ENCODE measurements around the gene MRAP2. TPM values are rescaled to one million over a fixed set of nuclear protein-coding genes. Genes with fewer than 3 reads are reported as not detected.
"Not testable (repeated sequence)": the region's sequence is repeated elsewhere in the genome, so short reads cannot be mapped to it uniquely, and the experiment has no call there.

Gene MRAP2
- polyA plus RNA-seq, 4 donors: 0.67 to 6.9 (median 1.5) TPM

- Histone ChIP-seq H3K27ac (ENCODE audit: low read depth in 1 of 3, low read length in 2 of 3) (no peak overlapping the region), H3K4me3 (ENCODE audit: low read depth in 1 of 3, low read length in 3 of 3) (no peak overlapping the region), H3K9me3 (ENCODE audit: control insufficient read depth in 2 of 2, insufficient read depth in 1 of 2, low read depth in 1 of 2, low read length in 1 of 2) (no peaks in the 10 kb centered on the region), H3K27me3 (ENCODE audit: control insufficient read depth in 3 of 3, insufficient read depth in 3 of 3, low read length in 3 of 3) (no peaks in the 10 kb centered on the region), H3K4me1 (ENCODE audit: control insufficient read depth in 3 of 3, insufficient read depth in 2 of 3, low read depth in 1 of 3, low read length in 2 of 3) (no peaks in the 10 kb centered on the region), H3K36me3 (ENCODE audit: control insufficient read depth in 3 of 3, insufficient read depth in 2 of 3, low read depth in 1 of 3, low read length in 3 of 3) (no peaks in the 10 kb centered on the region)
- no peak for DNase-seq
- 84 to 92% (median 89%) methylated on average over 2 of the region's 2 CpGs for WGBS, 3 donors
- no peak for FAIRE-seq
Measured at GRCh38 chr6:84059082-84059481, 25.5 kb downstream of the MRAP2 start.

DNA sequence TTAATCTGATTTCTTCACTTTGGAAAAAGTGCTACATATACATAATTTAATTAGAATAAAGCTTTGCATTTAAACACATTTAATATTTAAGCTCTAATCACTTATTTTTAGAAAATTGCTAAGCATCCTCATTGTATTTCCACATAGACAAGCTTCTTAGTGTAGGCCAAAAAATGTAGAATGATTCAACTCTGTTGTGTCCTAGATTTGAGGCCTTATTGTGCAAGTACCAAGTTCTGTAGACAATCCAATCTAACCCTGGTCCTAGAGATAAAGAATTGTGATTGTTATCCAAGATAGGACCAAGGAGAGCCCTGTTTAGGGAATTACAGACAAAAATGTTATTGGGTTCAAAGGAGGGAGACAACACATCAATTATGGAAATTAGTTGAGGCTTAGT, 27.6 kb downstream of the MRAP2 start:
- H3K9me3 ChIP-seq (ENCODE audit: control insufficient read depth in 2 of 2, insufficient read depth in 1 of 2, low read depth in 1 of 2, low read length in 1 of 2): no peaks in the 10 kb centered on the region
- no peaks in the 10 kb centered on the region for H3K4me1 ChIP-seq (ENCODE audit: control insufficient read depth in 3 of 3, insufficient read depth in 2 of 3, low read depth in 1 of 3, low read length in 2 of 3)
- H3K4me3 ChIP-seq (ENCODE audit: low read depth in 1 of 3, low read length in 3 of 3): no peak overlapping the region
- no peaks in the 10 kb centered on the region for H3K27me3 ChIP-seq (ENCODE audit: control insufficient read depth in 3 of 3, insufficient read depth in 3 of 3, low read length in 3 of 3)
- FAIRE-seq (no peak), DNase-seq (no peak)
- no peak overlapping the region for H3K27ac ChIP-seq (ENCODE audit: low read depth in 1 of 3, low read length in 2 of 3)
- H3K36me3 ChIP-seq (ENCODE audit: control insufficient read depth in 3 of 3, insufficient read depth in 2 of 3, low read depth in 1 of 3, low read length in 3 of 3): no peaks in the 10 kb centered on the region

DNA sequence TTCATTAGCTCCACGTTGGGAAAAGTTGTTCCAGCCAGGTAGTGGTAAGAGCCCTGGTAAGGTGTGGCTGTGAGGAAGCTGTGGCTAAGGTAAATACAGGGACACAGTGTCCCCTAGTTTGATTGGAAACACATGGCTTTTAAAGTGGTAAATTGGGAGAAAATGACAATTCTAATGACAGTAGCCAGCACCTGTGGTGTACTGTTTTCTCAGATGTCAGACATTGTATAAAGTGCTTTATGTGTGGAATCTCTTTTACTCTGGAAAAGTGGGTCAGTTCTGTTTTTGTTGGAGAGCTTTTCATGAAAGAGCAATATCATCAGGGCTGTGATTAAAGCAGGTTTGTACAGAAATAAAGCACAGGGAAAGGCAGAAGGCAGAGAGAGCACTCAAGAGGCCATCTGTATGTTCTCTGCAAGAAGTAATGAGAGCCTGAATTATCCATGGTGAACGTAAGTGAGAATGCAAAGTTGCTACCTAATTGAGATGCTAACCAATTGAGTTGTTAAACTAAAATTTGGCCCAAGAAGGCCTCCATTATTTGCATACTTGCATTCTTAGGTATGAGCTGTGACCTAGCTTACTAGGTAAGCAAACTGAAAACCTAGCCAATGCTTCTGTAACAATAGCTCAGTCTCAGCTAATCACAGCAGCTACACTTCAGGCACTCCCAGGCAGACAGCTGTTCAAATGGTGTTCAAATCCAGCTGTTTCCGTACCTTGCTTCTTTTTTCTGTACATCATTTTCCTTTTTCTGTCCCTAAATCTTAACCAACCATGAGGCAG, 28.2 kb downstream of the MRAP2 start:
- H3K4me1 ChIP-seq (ENCODE audit: control insufficient read depth in 3 of 3, insufficient read depth in 2 of 3, low read depth in 1 of 3, low read length in 2 of 3): no peaks in the 10 kb centered on the region

GRCh38 chr6:84062519-84063154, 29.1 kb downstream of the MRAP2 start:
- DNase-seq: no peak
- H3K36me3 ChIP-seq (ENCODE audit: control insufficient read depth in 3 of 3, insufficient read depth in 2 of 3, low read depth in 1 of 3, low read length in 3 of 3): no peaks in the 10 kb centered on the region
- no peaks in the 10 kb centered on the region for H3K27me3 ChIP-seq (ENCODE audit: control insufficient read depth in 3 of 3, insufficient read depth in 3 of 3, low read length in 3 of 3)
- H3K27ac ChIP-seq (ENCODE audit: low read depth in 1 of 3, low read length in 2 of 3): no peak overlapping the region
- no peaks in the 10 kb centered on the region for H3K9me3 ChIP-seq (ENCODE audit: control insufficient read depth in 2 of 2, insufficient read depth in 1 of 2, low read depth in 1 of 2, low read length in 1 of 2)
- WGBS, 3 donors: 84 to 87% (median 85%) methylated on average over 6 of the region's 6 CpGs
- no peaks in the 10 kb centered on the region for H3K4me1 ChIP-seq (ENCODE audit: control insufficient read depth in 3 of 3, insufficient read depth in 2 of 3, low read depth in 1 of 3, low read length in 2 of 3)
- no peak overlapping the region for H3K4me3 ChIP-seq (ENCODE audit: low read depth in 1 of 3, low read length in 3 of 3)
- no peak for FAIRE-seq

More for the DNA sequence above, 28.2 kb downstream of the MRAP2 start:
- H3K9me3 ChIP-seq (ENCODE audit: control insufficient read depth in 2 of 2, insufficient read depth in 1 of 2, low read depth in 1 of 2, low read length in 1 of 2): no peaks in the 10 kb centered on the region
- no peaks in the 10 kb centered on the region for H3K36me3 ChIP-seq (ENCODE audit: control insufficient read depth in 3 of 3, insufficient read depth in 2 of 3, low read depth in 1 of 3, low read length in 3 of 3)
- FAIRE-seq (no peak), DNase-seq (no peak)
- no peak overlapping the region for H3K4me3 ChIP-seq (ENCODE audit: low read depth in 1 of 3, low read length in 3 of 3)
- no peak overlapping the region for H3K27ac ChIP-seq (ENCODE audit: low read depth in 1 of 3, low read length in 2 of 3)
- no peaks in the 10 kb centered on the region for H3K27me3 ChIP-seq (ENCODE audit: control insufficient read depth in 3 of 3, insufficient read depth in 3 of 3, low read length in 3 of 3)
- 63 to 72% (median 66%) methylated on average over 3 of the region's 3 CpGs for WGBS, 3 donors

DNA sequence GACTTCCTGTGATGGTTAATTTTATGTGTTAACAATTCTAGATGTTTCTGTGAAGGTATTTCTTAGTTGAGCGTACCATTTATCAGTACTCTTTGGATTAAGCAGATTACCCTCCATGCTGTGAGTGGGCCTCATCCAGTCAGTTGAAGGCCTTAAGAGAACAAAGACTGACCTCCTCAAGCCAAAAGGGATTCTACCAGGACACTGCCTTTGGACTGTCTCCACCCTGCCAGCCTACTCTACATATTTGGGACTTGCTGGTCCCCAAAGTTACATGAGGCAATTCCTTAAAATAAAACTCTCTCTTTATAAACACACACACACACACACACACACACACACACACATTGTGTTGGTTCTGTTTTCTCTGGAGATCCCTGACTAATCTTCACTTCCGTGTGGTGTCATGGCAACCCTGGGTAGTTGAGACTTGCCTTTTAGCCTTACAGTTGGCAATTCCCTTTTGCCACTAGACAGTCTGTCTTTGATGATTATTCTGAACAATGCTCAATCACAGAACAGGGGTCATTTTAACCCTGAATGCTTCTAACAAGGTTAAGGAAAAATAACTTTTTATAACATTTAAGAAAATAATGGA, 32.2 kb downstream of the MRAP2 start:
- Histone ChIP-seq H3K9me3 (ENCODE audit: control insufficient read depth in 2 of 2, insufficient read depth in 1 of 2, low read depth in 1 of 2, low read length in 1 of 2) (no peaks in the 10 kb centered on the region), H3K27me3 (ENCODE audit: control insufficient read depth in 3 of 3, insufficient read depth in 3 of 3, low read length in 3 of 3) (no peaks in the 10 kb centered on the region), H3K27ac (ENCODE audit: low read depth in 1 of 3, low read length in 2 of 3) (no peak overlapping the region), H3K4me3 (ENCODE audit: low read depth in 1 of 3, low read length in 3 of 3) (no peak overlapping the region), H3K36me3 (ENCODE audit: control insufficient read depth in 3 of 3, insufficient read depth in 2 of 3, low read depth in 1 of 3, low read length in 3 of 3) (no peaks in the 10 kb centered on the region), H3K4me1 (ENCODE audit: control insufficient read depth in 3 of 3, insufficient read depth in 2 of 3, low read depth in 1 of 3, low read length in 2 of 3) (no peaks in the 10 kb centered on the region)
- no peak for DNase-seq
- no peak for FAIRE-seq
- WGBS, 3 donors: 59 to 92% (median 87%) methylated on average over 2 of the region's 2 CpGs

DNA sequence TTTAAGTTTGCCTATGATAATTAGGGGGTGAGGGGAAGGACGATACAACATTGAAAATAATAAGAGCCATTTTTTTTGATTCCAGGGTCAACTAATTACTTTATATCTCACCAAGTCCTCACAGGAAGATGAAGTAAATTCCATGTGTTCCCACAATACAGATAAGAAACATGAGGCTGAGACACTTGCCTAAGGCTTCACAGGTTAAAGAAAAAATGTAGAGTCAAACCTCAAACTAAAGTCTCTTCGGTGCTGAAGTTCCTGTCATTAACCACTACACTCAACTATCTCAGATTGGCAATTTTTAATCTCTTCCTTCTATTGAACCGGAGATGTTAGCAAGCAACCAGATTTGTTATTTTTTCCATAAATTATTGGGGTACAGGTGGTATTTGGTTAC, 33.0 kb downstream of the MRAP2 start:
- Histone ChIP-seq H3K4me3 (ENCODE audit: low read depth in 1 of 3, low read length in 3 of 3) (no peak overlapping the region), H3K9me3 (ENCODE audit: control insufficient read depth in 2 of 2, insufficient read depth in 1 of 2, low read depth in 1 of 2, low read length in 1 of 2) (no peaks in the 10 kb centered on the region), H3K36me3 (ENCODE audit: control insufficient read depth in 3 of 3, insufficient read depth in 2 of 3, low read depth in 1 of 3, low read length in 3 of 3) (no peaks in the 10 kb centered on the region), H3K27me3 (ENCODE audit: control insufficient read depth in 3 of 3, insufficient read depth in 3 of 3, low read length in 3 of 3) (no peaks in the 10 kb centered on the region), H3K27ac (ENCODE audit: low read depth in 1 of 3, low read length in 2 of 3) (no peak overlapping the region), H3K4me1 (ENCODE audit: control insufficient read depth in 3 of 3, insufficient read depth in 2 of 3, low read depth in 1 of 3, low read length in 2 of 3) (no peaks in the 10 kb centered on the region)
- DNase-seq: no peak
- WGBS, 3 donors: 86 to 91% (median 86%) methylated on average over 3 of the region's 3 CpGs
- no peak for FAIRE-seq

GRCh38 chr6:84068873-84069272, 35.3 kb downstream of the MRAP2 start:
- not testable (repeated sequence) for FAIRE-seq; H3K27me3 ChIP-seq (ENCODE audit: control insufficient read depth in 3 of 3, insufficient read depth in 3 of 3, low read length in 3 of 3); DNase-seq; H3K27ac ChIP-seq (ENCODE audit: low read depth in 1 of 3, low read length in 2 of 3); H3K4me1 ChIP-seq (ENCODE audit: control insufficient read depth in 3 of 3, insufficient read depth in 2 of 3, low read depth in 1 of 3, low read length in 2 of 3); H3K36me3 ChIP-seq (ENCODE audit: control insufficient read depth in 3 of 3, insufficient read depth in 2 of 3, low read depth in 1 of 3, low read length in 3 of 3); H3K9me3 ChIP-seq (ENCODE audit: control insufficient read depth in 2 of 2, insufficient read depth in 1 of 2, low read depth in 1 of 2, low read length in 1 of 2); H3K4me3 ChIP-seq (ENCODE audit: low read depth in 1 of 3, low read length in 3 of 3)
- WGBS, 3 donors: 85 to 90% (median 87%) methylated on average over 5 of the region's 5 CpGs

DNA sequence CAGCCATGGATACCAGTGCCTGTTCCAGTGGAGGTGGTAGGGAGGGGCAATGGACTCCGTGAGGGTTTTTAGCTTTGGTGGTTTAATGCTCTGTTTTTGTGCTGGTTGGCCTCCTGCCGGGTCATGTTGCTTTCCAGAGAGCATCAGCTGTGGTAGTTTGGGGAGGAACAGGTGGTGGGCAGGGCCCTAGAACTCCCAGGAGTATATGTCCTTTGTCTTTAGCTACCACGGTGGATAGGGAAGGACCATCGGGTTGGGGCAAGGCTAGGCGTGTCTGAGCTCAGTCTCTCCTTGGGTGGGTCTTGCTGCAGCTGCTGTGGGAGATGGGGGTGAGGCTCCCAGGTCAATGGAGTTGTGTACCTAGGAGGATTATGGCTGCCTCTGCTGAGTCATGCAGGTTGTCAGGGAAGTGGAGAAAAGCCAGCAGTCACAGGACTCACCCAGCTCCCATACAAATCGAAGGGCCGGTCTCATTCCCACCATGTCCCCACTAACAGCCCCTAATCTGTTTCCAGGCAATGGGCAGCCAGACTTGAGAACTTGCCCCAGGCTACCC, 38.9 kb downstream of the MRAP2 start:
- DNase-seq (no peak), FAIRE-seq (no peak)
- no peak overlapping the region for H3K27ac ChIP-seq (ENCODE audit: low read depth in 1 of 3, low read length in 2 of 3)
- no peaks in the 10 kb centered on the region for H3K4me1 ChIP-seq (ENCODE audit: control insufficient read depth in 3 of 3, insufficient read depth in 2 of 3, low read depth in 1 of 3, low read length in 2 of 3)
- 82 to 93% (median 86%) methylated on average over 7 of the region's 7 CpGs for WGBS, 3 donors
- H3K27me3 ChIP-seq (ENCODE audit: control insufficient read depth in 3 of 3, insufficient read depth in 3 of 3, low read length in 3 of 3): no peaks in the 10 kb centered on the region
- H3K9me3 ChIP-seq (ENCODE audit: control insufficient read depth in 2 of 2, insufficient read depth in 1 of 2, low read depth in 1 of 2, low read length in 1 of 2): peaks cover 0 to 2% of the 10 kb centered on the region in 2 donors
- H3K36me3 ChIP-seq (ENCODE audit: control insufficient read depth in 3 of 3, insufficient read depth in 2 of 3, low read depth in 1 of 3, low read length in 3 of 3): no peaks in the 10 kb centered on the region
- no peak overlapping the region for H3K4me3 ChIP-seq (ENCODE audit: low read depth in 1 of 3, low read length in 3 of 3)

Data from small intestine (tissue), 7 donors.